Fibroblast of lung (primary cell): ENCODE data around the gene CLEC4G.

ENCODE experiments used
- CTCF ChIP-seq, 2 donors: IDR thresholded peaks in 1 of 2; conservative IDR thresholded peaks in 1 of 2; 1 replicate in 1 of 2; 2 replicates in 1 of 2; pipeline ENCODE4 v1.5.1; 2011 to 2012; ENCODE audit warnings: low read length in 2 of 2, control low read depth in 1 of 2, inconsistent platforms in 1 of 2, low read depth in 1 of 2, mild to moderate bottlenecking in 1 of 2
- EZH2 ChIP-seq: IDR thresholded peaks from 2 replicates; pipeline ENCODE4 v1.5.1; 2012; ENCODE audit warnings: low read length, control low read depth, mild to moderate bottlenecking; ENCODE audit errors: missing control alignments

- no peak for TF ChIP-seq CTCF (conservative IDR thresholded peaks at IDR 0.05 in 1 of 2, IDR thresholded peaks at IDR 0.05 in 1 of 2; ENCODE audit: low read depth in 1 of 2, low read length in 2 of 2)
- no peak for TF ChIP-seq EZH2
Measured at GRCh38 chr19:7704280-7705060, 27.4 kb downstream of the CLEC4G start.
